Effector CD4-positive, alpha-beta T cell (primary cell): ENCODE data around the gene RCAN1.
"Not testable (repeated sequence)": the region's sequence is repeated elsewhere in the genome, so short reads cannot be mapped to it uniquely, and the experiment has no call there.

Experiments
- DNase-seq: peaks from one replicate; pipeline ENCODE4 v3.0.0-alpha.2; 2020

Gene RCAN1

DNA sequence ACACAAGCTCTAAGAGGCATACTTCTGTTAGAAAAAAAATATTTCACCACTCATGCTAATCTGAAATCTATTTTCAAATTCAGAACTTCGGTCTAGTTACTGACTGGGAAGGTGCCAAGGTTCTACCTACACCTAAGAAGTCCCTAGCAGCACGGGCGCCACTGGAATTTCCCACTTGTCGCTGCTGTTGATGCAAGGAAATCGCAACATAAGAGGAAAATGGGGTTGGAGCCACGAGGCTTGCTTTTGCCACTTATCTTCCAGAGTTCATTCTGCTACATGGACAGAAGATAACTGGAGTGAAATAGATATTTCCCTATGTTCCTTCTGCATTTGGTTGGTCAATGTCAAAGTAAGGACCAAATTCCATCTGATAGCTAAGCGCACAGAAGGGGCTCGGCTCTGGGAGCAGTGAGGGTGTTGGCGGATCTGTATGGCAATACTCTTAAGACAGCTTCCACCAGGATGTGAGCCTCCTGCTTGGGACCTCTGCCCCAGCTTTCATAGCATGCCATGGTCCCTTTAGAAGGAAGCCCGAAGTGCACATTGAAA, 47.2 kb downstream of the RCAN1 start:
- DNase-seq, result no peak

DNA sequence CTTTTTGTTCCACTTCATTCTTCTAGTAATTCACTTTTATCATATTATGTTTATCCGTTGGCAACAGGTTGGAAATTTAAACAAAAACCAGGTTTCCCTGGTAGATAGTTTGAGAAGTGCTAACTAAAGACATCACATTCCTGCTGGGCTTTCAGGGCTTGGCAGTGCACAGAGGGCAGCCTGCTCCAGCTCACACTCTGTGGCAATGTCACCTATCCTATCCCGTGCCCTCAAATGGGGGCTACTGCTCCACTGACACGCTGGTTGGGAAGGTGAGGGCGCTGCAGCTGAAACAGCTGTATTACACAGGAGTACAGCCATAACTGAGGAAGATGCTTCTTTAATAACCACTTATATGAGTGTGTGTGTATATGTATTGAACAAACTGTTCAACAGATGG, 49.7 kb downstream of the RCAN1 start:
- no peak for DNase-seq

DNA sequence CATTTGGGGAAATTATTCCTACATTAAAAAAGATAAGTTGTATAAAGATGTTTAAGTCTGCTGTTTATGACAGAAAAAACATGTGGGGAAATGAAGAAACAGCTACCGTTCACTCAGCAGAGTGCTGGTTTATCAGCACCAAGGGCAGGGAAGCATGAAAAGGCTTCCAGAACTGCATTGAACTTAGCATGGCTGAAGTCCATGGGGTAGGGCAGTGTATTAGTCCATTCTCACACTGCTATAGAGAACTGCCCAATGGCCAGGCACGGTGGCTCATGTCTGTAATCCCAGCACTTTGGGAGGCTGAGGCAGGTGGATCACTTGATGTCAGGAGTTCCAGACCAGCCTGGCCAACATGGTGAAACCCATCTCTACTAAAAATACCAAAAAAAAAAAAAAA, 51.5 kb downstream of the RCAN1 start:
- DNase-seq, result not testable (repeated sequence)

GRCh38 chr21:34561806-34562205, 53.1 kb downstream of the RCAN1 start:
- DNase-seq, result no peak

GRCh38 chr21:34560609-34561008, 54.3 kb downstream of the RCAN1 start:
- DNase-seq, result no peak

- DNase-seq, result no peak
Measured at GRCh38 chr21:34560021-34560420, 54.9 kb downstream of the RCAN1 start.

GRCh38 chr21:34559089-34559631, 55.8 kb downstream of the RCAN1 start:
- DNase-seq, result no peak

GRCh38 chr21:34558166-34558565, 56.7 kb downstream of the RCAN1 start:
- no peak for DNase-seq

GRCh38 chr21:34557261-34557660, 57.7 kb downstream of the RCAN1 start:
- DNase-seq, result no peak

DNA sequence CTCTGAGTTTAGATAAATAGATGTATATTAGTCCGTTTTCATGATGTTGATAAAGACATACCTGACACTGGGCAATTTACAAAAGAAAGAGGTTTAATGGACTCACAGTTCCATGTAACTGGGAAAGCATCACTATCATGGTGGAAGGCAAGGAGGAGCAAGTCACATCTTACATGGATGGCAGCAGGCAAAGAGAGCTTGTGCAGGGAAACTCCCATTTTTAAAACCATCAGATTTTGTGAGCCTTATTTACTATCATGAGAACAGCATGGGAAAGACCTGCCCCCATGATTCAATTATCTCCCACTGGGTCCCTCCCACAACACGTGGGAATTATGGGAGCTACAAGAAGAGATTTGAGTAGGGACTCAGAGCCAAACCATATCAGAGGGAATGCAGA, 60.2 kb downstream of the RCAN1 start:
- not testable (repeated sequence) for DNase-seq

- DNase-seq, result no peak
Measured at GRCh38 chr21:34554227-34554626, 60.7 kb downstream of the RCAN1 start.

DNA sequence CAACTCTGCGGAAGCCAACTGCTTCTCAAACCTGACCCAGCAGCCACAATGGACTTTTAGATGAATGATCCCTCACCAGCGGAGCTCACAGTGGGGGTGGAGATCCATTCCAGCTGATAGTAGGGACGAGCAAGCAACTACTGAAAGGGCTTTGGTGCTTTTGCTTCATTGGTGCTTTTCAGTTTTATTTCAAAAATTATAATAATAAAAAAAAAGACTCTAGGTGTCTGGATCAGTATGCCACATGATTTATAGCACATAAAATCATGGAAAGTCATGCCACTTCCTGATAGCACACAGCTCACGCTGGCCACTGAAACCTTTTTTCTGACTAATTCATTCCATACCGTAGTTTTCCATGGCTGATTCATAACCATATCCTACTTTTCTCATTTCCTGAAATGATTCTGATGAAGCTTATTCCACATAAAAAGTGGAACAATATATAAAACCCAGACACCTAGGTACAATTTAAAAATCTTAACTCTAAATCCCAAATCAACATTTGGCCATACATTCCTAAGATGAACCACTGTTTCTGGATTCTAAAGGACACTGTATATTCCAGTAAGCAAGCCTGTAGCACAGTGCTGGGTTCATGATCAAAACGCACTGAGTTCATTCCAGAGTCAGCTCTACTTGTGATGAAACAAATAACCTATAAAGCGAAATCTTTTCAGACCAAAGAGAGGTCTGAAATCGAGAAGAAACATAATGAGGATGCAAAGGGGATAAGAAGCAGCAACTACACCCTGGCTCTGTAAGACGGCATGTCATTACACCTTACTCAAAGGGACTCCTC, 61.6 kb downstream of the RCAN1 start:
- no peak for DNase-seq

GRCh38 chr21:34552360-34553098, 62.4 kb downstream of the RCAN1 start:
- no peak for DNase-seq

- DNase-seq, result no peak
Measured at GRCh38 chr21:34550182-34550799, 64.6 kb downstream of the RCAN1 start.

GRCh38 chr21:34548781-34549376, 66.0 kb downstream of the RCAN1 start:
- no peak for DNase-seq

GRCh38 chr21:34546542-34546941, 68.4 kb downstream of the RCAN1 start:
- DNase-seq, result no peak

- no peak for DNase-seq
Measured at GRCh38 chr21:34545079-34545884, 69.6 kb downstream of the RCAN1 start.

GRCh38 chr21:34544032-34544496, 70.8 kb downstream of the RCAN1 start:
- peak; percentile 23 for DNase-seq

DNA sequence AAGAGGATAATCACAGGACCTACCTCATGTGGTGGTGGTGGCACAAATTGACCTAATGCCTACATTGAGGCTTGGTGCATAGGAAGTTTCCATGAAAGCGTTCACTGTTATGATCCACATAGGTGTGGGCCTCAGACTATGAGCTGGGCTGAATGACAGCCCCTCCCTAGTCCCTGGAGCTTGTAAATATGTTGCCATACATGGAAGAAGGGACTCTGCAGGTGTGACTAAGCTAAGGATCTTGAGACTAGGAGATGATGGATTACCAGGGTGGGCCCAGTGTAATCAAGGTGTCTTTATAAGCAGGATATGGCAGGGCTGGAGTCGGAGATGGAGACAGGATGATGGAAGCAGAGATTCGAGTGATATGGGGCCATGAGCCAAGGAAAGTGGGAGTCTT, 71.9 kb downstream of the RCAN1 start:
- DNase-seq, result no peak

GRCh38 chr21:34540206-34540605, 74.7 kb downstream of the RCAN1 start:
- DNase-seq, result no peak

- no peak for DNase-seq
Measured at GRCh38 chr21:34537838-34538237, 77.1 kb downstream of the RCAN1 start.

- no peak for DNase-seq
Measured at GRCh38 chr21:34536820-34537219, 78.1 kb downstream of the RCAN1 start.
